Stimulated activated CD4-positive, alpha-beta T cell treated with anti-CD3 and anti-CD28 coated beads, Interleukin-12 subunit alpha, Interleukin-12 subunit beta, amount 100 ng/mL, for 48 hours (primary cell): ENCODE data around the gene ARL15.

Experiments used
- DNase-seq, 3 donors: peaks; one replicate each; pipeline ENCODE4 v3.0.0-alpha.2; 2020; ENCODE audit warnings: low read depth in 2 of 3, low spot score in 1 of 3

Gene ARL15

GRCh38 chr5:54288568-54289217, 21.7 kb downstream of the ARL15 start:
- no peak for DNase-seq

- DNase-seq: no peak
These were observed 24.7 kb downstream of the ARL15 start for GRCh38 chr5:54285686-54286085.

DNA sequence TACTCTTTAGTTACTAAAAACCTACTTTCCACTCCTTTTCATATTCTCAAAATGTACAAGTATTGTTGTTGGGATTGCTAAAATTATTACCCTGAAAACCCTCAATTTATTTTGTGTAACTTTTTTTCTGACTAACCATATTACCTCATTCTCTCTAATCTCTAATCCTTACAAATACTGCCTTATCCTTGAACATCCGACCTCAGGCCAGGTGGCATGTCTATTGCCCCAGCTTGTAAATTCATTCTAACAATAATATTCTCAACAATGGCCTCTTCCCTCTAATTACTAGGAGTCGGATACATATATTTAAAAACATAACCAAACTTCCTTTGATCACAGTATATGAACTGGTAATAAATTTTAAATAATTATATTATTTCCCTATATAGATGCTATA, 25.8 kb downstream of the ARL15 start:
- no peak for DNase-seq

DNA sequence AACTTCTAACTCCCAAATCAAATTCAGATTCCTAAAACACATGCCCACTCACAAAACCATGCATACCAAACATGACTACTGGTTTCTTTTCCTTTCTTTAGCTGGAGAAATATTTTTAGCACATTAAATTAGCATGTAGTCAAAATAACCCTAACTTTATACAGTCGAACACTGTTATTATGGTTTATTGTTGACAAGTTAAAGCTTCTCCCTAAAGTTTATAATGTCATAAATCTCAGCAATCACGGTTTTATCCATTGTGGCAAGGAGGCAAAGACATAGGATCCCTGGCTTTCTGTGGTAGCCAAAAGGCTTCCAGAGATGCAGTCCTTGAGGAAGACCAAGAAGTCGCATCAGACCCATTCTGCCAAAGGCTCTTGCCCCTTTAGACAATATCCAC, 27.5 kb downstream of the ARL15 start:
- DNase-seq: no peak

DNA sequence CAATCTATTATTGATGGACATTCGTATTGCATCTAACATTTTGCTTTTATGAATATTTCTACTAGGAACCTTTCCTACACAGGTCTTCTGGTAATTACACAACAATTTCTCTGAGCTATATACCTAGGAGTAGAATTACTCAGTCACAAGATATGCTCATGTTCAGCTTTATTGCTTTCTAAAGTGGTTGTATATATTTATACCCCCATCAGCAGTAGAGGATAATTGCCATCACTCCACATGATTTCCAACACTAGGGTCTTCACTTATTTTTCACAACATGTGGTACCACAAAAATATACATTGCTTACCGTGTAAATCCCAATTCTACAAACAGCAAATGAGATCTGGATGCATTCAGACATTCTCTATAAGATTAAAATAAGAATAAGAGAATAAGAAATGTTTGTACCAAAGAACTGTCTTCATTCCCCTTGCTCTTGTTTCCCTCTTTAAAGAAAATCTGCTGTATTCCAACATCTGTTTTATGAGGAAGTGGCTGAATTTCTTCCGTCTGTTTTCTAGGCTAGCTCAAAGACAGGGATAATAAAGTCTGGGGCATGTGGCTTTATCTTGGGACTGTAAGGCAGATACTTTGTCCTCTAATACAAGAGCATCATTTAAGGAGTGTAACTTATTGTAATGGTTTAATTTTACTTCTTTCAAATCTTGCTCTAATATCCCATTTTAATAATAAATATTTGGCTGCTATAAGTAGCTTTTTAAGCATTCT, 28.2 kb downstream of the ARL15 start:
- DNase-seq: no peak

GRCh38 chr5:54279960-54280359, 30.4 kb downstream of the ARL15 start:
- no peak for DNase-seq

GRCh38 chr5:54278979-54279717, 31.2 kb downstream of the ARL15 start:
- no peak for DNase-seq

GRCh38 chr5:54278036-54278830, 32.1 kb downstream of the ARL15 start:
- no peak for DNase-seq

- DNase-seq: no peak
These were observed 34.3 kb downstream of the ARL15 start for GRCh38 chr5:54276048-54276447.

DNA sequence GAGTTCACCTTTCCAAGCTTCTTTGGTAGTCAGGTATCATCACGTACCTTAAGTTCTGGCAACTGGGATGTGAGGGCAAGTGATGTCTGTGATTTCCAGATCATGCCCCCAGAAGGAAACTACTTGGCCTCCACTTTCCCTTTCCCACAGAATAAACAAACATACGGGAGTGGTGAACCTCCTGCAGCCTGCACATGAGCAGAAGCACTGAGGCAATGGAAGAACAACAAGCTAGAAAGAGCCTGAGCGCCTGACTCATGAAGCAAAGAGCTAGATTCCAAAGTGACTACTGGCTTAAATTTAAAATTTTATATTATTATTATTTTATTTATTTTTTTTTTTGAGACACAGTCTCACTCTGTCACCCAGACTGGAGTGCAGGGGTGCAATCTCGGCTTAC, 35.0 kb downstream of the ARL15 start:
- no peak for DNase-seq

DNA sequence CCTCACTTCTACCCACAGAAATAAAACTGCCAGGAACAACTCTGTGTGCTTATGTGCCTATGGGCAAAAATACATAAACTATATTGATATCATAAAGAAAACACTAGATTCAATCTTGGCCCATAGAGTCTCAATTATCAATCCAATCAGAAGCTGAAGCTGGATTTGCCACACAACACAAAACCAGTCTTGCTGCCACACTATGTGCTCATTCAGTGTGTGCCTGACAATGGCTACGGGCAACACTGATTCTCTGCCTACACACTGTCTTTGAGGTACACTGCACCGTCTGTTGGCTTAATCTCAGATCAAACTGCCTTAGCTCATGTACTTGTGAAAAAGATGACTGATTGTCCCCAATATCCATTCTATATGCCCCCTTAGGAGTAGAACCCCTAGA, 35.4 kb downstream of the ARL15 start:
- no peak for DNase-seq

DNA sequence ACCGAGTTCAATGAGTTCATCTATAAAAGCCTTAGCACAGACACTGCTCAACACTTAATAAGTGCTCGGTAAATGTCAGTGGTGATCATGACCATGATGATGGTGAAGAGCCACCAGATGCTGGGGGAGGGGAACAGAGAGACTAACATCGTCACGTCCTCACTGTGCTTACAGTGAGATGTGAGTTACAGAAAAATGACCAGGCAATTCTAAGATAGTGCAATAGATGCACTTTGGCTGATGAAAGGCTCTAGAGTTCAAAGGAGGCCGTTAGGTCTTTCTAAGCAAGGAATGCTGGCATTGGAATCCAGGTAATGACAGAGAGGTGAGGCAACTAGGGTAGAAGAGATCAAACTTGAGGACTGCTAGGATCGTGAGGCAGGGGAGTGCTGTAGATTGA, 36.7 kb downstream of the ARL15 start:
- DNase-seq: no peak

- no peak for DNase-seq
These were observed 37.6 kb downstream of the ARL15 start for GRCh38 chr5:54272746-54273145.

- DNase-seq: no peak
These were observed 40.0 kb downstream of the ARL15 start for GRCh38 chr5:54270326-54270725.

DNA sequence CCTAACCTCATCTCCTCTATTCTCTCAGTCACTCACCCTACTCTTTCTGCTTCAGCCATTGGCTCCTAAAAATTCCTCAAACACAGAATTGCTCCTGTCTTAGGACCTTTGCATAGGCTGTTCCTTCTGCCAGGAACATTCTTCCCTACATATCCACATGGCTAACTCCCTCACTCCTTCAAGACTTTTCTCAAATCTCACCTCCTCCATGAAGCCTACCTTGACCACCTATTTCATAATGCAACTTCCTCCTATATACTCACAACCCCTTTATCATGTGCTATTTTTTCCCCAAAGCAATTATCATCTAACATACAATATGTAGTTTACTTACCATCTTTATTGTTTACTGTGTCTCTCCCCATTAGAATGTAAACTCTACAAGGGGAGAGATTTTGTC, 45.8 kb downstream of the ARL15 start:
- DNase-seq: no peak

DNA sequence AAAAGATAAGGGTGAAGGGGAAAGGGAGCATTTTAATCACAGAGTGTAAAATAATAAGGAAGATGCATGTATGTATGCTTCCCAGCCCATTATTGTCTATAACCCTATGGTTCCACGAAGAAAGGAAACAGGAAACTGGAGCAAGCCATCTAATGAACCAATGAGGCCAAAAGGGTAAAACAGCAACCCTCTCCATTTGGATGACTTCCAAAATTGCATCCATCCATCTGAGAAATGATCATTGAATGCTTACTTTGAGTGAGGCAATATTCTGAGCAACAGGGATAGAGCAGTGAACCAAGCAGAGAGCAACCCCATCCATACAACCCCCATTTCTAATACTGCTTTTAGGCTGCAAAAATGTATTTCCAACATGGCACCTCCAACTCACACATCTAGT, 46.9 kb downstream of the ARL15 start:
- DNase-seq: no peak

- DNase-seq: no peak
These were observed 48.8 kb downstream of the ARL15 start for GRCh38 chr5:54261596-54261995.

DNA sequence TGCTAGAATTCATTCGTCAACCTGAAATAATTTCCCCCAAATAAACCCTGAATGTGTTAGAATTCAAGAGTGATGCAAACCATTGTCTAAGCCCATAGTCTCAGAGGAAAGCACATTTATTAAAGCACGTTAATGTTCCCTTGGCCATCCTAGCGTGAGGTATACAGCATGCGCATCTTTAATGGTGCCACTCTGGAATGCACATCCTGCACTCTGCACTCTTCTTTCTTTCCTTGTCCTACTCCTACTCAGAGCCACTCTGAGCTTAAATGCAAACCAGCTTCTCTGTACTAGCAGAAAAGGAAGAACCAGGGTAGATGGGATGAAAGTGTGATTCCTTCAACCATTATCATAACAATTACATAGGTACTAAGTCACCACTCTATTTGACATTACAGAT, 50.4 kb downstream of the ARL15 start:
- no peak for DNase-seq

GRCh38 chr5:54259090-54259489, 51.3 kb downstream of the ARL15 start:
- no peak for DNase-seq

- no peak for DNase-seq
These were observed 52.8 kb downstream of the ARL15 start for GRCh38 chr5:54257366-54258118.
